CD4-positive, alpha-beta T cell treated with Interleukin-6 for 4 hours (primary cell): ENCODE measurements around the gene IL9R.
"Not testable (repeated sequence)": the region's sequence is repeated elsewhere in the genome, so short reads cannot be mapped to it uniquely, and the experiment has no call there.

Source experiments
- DNase-seq: peaks from one replicate; pipeline ENCODE4 v3.0.0-alpha.2; 2020; ENCODE audit warnings: mixed read lengths

Gene IL9R

GRCh38 chrX:155999751-156000150, 2.3 kb downstream of the IL9R start:
- not testable (repeated sequence) for DNase-seq

- no peak for DNase-seq
Measured at GRCh38 chrX:156000361-156000926, 2.9 kb downstream of the IL9R start.

GRCh38 chrX:156001001-156001666, 3.6 kb downstream of the IL9R start:
- DNase-seq = no peak

- DNase-seq = no peak
Measured at GRCh38 chrX:156001667-156002021, 4.1 kb downstream of the IL9R start.

- DNase-seq = no peak
Measured at GRCh38 chrX:156002507-156002906, 5.0 kb downstream of the IL9R start.

- DNase-seq = no peak
Measured at GRCh38 chrX:156003486-156004185, 6.1 kb downstream of the IL9R start.

- no peak for DNase-seq
Measured at GRCh38 chrX:156004256-156004655, 6.8 kb downstream of the IL9R start.

- DNase-seq = no peak
Measured at GRCh38 chrX:156004740-156005139, 7.2 kb downstream of the IL9R start.

- no peak for DNase-seq
Measured at GRCh38 chrX:156005144-156005543, 7.6 kb downstream of the IL9R start.

GRCh38 chrX:156006468-156006867, 9.0 kb downstream of the IL9R start:
- not testable (repeated sequence) for DNase-seq

GRCh38 chrX:156008379-156008778, 10.9 kb downstream of the IL9R start:
- not testable (repeated sequence) for DNase-seq

- DNase-seq = no peak
Measured at GRCh38 chrX:156008915-156009314, 11.4 kb downstream of the IL9R start.

GRCh38 chrX:156009691-156010090, 12.2 kb downstream of the IL9R start:
- not testable (repeated sequence) for DNase-seq

- DNase-seq = not testable (repeated sequence)
Measured at GRCh38 chrX:156013286-156013953, 15.9 kb downstream of the IL9R start.

- not testable (repeated sequence) for DNase-seq
Measured at GRCh38 chrX:156019846-156020245, 22.4 kb downstream of the IL9R start.

GRCh38 chrX:156023002-156023401, 25.5 kb downstream of the IL9R start:
- DNase-seq = not testable (repeated sequence)

- not testable (repeated sequence) for DNase-seq
Measured at GRCh38 chrX:156024949-156025492, 27.5 kb downstream of the IL9R start.

- DNase-seq = not testable (repeated sequence)
Measured at GRCh38 chrX:156028653-156029237, 31.2 kb downstream of the IL9R start.

- DNase-seq = not testable (repeated sequence)
Measured at GRCh38 chrX:156029296-156029695, 31.8 kb downstream of the IL9R start.

- DNase-seq = not testable (repeated sequence)
Measured at GRCh38 chrX:156029707-156030442, 32.4 kb downstream of the IL9R start.

- not testable (repeated sequence) for DNase-seq
Measured at GRCh38 chrX:156030474-156030873, 33.0 kb downstream of the IL9R start.
